Body of pancreas (tissue), 4 donors: ENCODE results near the gene TRIP13.

Experiments used
- POLR2A ChIP-seq, 3 donors: fragments of 450-650 bp; IDR thresholded peaks; one replicate each; pipeline ENCODE4 v1.6.1; 2016; ENCODE audit warnings: antibody characterized with exemption in 3 of 3, mild to moderate bottlenecking in 2 of 3
- TF ChIP-seq, protein P1 (sequence below), 7 experiments: fragments of 450-650 bp in 4 of 7; fragments of 200-600 bp in 3 of 7; sonication (generic) in 3 of 7; IDR thresholded peaks; one replicate each; pipeline ENCODE4 v1.5.1; 2016 to 2019; ENCODE audit warnings: antibody characterized with exemption in 7 of 7

DNA sequence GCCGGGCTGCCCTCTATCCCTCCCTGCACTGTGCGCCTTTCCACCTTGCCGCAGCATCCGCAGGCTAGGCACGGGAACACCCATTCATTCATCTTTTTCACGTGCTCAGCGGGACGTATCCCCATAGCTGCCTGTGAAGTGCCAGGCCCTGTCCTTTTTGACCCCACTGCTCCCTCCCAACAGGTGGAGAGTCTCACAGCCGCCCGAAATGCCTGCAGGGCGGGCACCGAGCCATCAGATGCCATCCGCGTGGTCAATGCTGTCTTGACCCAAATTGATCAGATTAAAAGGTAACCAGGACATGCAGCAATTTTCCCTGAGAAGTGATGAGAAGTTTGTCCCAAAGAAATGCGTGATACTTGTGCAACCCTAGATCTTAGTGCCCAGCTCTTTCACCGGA, 15.5 kb downstream of the TRIP13 start:
- TF ChIP-seq, protein P1, sequence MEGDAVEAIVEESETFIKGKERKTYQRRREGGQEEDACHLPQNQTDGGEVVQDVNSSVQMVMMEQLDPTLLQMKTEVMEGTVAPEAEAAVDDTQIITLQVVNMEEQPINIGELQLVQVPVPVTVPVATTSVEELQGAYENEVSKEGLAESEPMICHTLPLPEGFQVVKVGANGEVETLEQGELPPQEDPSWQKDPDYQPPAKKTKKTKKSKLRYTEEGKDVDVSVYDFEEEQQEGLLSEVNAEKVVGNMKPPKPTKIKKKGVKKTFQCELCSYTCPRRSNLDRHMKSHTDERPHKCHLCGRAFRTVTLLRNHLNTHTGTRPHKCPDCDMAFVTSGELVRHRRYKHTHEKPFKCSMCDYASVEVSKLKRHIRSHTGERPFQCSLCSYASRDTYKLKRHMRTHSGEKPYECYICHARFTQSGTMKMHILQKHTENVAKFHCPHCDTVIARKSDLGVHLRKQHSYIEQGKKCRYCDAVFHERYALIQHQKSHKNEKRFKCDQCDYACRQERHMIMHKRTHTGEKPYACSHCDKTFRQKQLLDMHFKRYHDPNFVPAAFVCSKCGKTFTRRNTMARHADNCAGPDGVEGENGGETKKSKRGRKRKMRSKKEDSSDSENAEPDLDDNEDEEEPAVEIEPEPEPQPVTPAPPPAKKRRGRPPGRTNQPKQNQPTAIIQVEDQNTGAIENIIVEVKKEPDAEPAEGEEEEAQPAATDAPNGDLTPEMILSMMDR (IDR thresholded peaks at IDR 0.05): no peak
- no peak for TF ChIP-seq POLR2A (IDR thresholded peaks at IDR 0.05)
